HepG2 (cell line): Measurements from ENCODE around the gene KIAA1755. TPM values are rescaled to one million over a fixed set of nuclear protein-coding genes. Genes with fewer than 3 reads are reported as not detected.
A peak's percentile ranks its signal among the peaks of the same experiment; 100 is the strongest.

ENCODE experiments used
- ATAC-seq: fragments of 200-7000 bp; cut with Tn5 transposase; 3 replicates; pipeline ENCODE4 v1.9.1; 2020; ENCODE audit warnings: mild to moderate bottlenecking, moderate library complexity
- BruUV-seq: library from RNA; stranded (reverse); fragments of 400-500 nt; replicated peaks from 2 replicates; lab custom pipeline; 2021; lab: Mats Ljungman, UMichigan
- CTCF ChIA-PET: fragments of 300-600 bp; formaldehyde crosslinking; extraction: SDS; loops from one replicate; lab custom pipeline; 2021; ENCODE audit warnings: low total read pairs, inconsistent platforms, low intra/inter-chr PET ratio; lab: Yijun Ruan, JAX
- POLR2A ChIA-PET: fragments of 350-600 bp; sonication (Branson Sonifier 250); formaldehyde crosslinking; loops from one replicate; lab custom pipeline; 2020; ENCODE audit warnings: antibody characterized with exemption, inconsistent platforms; lab: Yijun Ruan, JAX
- DNase-seq: peaks from one replicate; pipeline ENCODE4 v3.0.0-alpha.2; 2015; ENCODE audit warnings: low spot score
- FAIRE-seq: peaks from 3 replicates; lab custom pipeline; 2011; peaks lifted over from hg19 to GRCh38; lab: Jason Lieb, UNC
- H2AFZ ChIP-seq: one replicate; pipeline ENCODE4 v1.6.1; 2011; ENCODE audit warnings: low read length, inconsistent platforms
- H3K27ac ChIP-seq: fragments of 300-600 bp; 3 replicates; pipeline ENCODE4 v1.8.0; 2011; ENCODE audit warnings: mixed run types, mild to moderate bottlenecking, mixed read lengths, low read length, inconsistent platforms; ENCODE audit not compliant: insufficient read depth; ENCODE audit errors: extremely low read length
- H3K27me3 ChIP-seq, 2 experiments: fragments of 200-600 bp in 1 of 2; 2 replicates in 1 of 2; 3 replicates in 1 of 2; pipeline versions ENCODE4 v1.6.0 to v1.8.0; 2011; ENCODE audit warnings: low read length in 2 of 2, mild to moderate bottlenecking in 2 of 2, moderate library complexity in 2 of 2, inconsistent platforms in 1 of 2; ENCODE audit not compliant: insufficient read depth in 2 of 2, control insufficient read depth in 1 of 2
- H3K36me3 ChIP-seq, 2 experiments: fragments of 200-600 bp in 1 of 2; replicated peaks in 1 of 2; 2 replicates in 1 of 2; 3 replicates in 1 of 2; pipeline versions ENCODE4 v1.5.1 to v1.8.0; 2011; ENCODE audit warnings: low read length in 2 of 2, inconsistent platforms in 1 of 2; ENCODE audit not compliant: insufficient read depth in 2 of 2, control insufficient read depth in 1 of 2
- H3K4me1 ChIP-seq: 2 replicates; pipeline ENCODE4 v1.5.1; 2012; ENCODE audit warnings: low read length, inconsistent platforms; ENCODE audit not compliant: insufficient read depth
- H3K4me2 ChIP-seq: 2 replicates; pipeline ENCODE4 v1.6.0; 2011; ENCODE audit warnings: low read depth, low read length, inconsistent platforms
- H3K4me3 ChIP-seq, 3 experiments: fragments of 200-600 bp in 1 of 3; sonication (generic), shearing (Covaris generic) in 1 of 3; replicated peaks in 1 of 3; 2 replicates each; pipeline ENCODE4 v1.5.1; 2011 to 2016; ENCODE audit warnings: low read length in 3 of 3, inconsistent platforms in 2 of 3, low read depth in 2 of 3, mild to moderate bottlenecking in 2 of 3, control low read depth in 1 of 3, mixed read lengths in 1 of 3; ENCODE audit not compliant: insufficient read depth in 1 of 3
- H3K79me2 ChIP-seq: one replicate; pipeline ENCODE4 v1.6.1; 2011; ENCODE audit warnings: low read length, inconsistent platforms; ENCODE audit not compliant: insufficient read depth
- H3K9ac ChIP-seq: 2 replicates; pipeline ENCODE4 v1.6.0; 2011; ENCODE audit warnings: mild to moderate bottlenecking, low read depth, low read length, inconsistent platforms; ENCODE audit not compliant: insufficient read depth
- H3K9me3 ChIP-seq: 2 replicates; pipeline ENCODE4 v1.5.1; 2012; ENCODE audit warnings: mild to moderate bottlenecking, low read length
- H4K20me1 ChIP-seq: 2 replicates; pipeline ENCODE4 v1.6.0; 2011; ENCODE audit warnings: inconsistent platforms, mild to moderate bottlenecking, low read length, moderate library complexity; ENCODE audit not compliant: insufficient read depth
- GATAD1 ChIP-seq: IDR thresholded peaks from 2 replicates; pipeline ENCODE4 v1.6.1; 2016; ENCODE audit warnings: missing genetic modification reagents, missing compliant biosample characterization
- GRHL1 ChIP-seq: sonication (generic); formaldehyde crosslinking; conservative IDR thresholded peaks from 2 replicates; pipeline ENCODE4 v1.8.0; 2022; ENCODE audit warnings: missing genetic modification reagents
- MAFK ChIP-seq, 2 experiments: IDR thresholded peaks in 1 of 2; conservative IDR thresholded peaks in 1 of 2; 2 replicates each; pipeline ENCODE4 v1.6.1; 2011; ENCODE audit warnings: improper control_type of control experiment in 2 of 2, low read length in 2 of 2
- NFE2L2 ChIP-seq: fragments of 150-350 bp; IDR thresholded peaks from 2 replicates; pipeline ENCODE4 v1.6.1; 2014; ENCODE audit warnings: low read length
- UBTF ChIP-seq: sonication (generic); formaldehyde crosslinking; IDR thresholded peaks from 2 replicates; pipeline ENCODE4 v1.4.0; 2020; ENCODE audit warnings: mild to moderate bottlenecking, missing genetic modification reagents
- ZBTB14 ChIP-seq: sonication (generic); formaldehyde crosslinking; IDR thresholded peaks from 2 replicates; pipeline ENCODE4 v1.4.0; 2020; ENCODE audit warnings: missing genetic modification reagents
- ZBTB33 ChIP-seq: sonication (generic); formaldehyde crosslinking; IDR thresholded peaks from 2 replicates; pipeline ENCODE4 v1.4.0; 2020; ENCODE audit warnings: missing genetic modification reagents
- ZNF737 ChIP-seq: sonication (generic); formaldehyde crosslinking; IDR thresholded peaks from 2 replicates; pipeline ENCODE4 v1.5.0; 2020; ENCODE audit warnings: missing genetic modification reagents, mild to moderate bottlenecking, borderline replicate concordance
- WGBS: methylation state at CpG from one replicate; pipeline ENCODE4 v1.1.6; 2017; ENCODE audit warnings: low lambda C conversion rate; 5-methylcytosine and 5-hydroxymethylcytosine counted together
- in situ Hi-C: cut with HindIII; loops from 2 replicates; pipeline ENCODE4 v1.10.0; 2017; ENCODE audit warnings: low pct_unique_long_range_greater_than_20kb; ENCODE audit not compliant: extremely low pct_ligation_motif_present
- intact Hi-C: fragments of 100-400 bp; cut with micrococcal nuclease; formaldehyde crosslinking; loops from one replicate; pipeline ENCODE4 v1.10.0; 2022; ENCODE audit not compliant: unreplicated experiment
- polyA plus RNA-seq, 8 experiments: library from polyadenylated mRNA; depleted of rRNA in 3 of 8; stranded (reverse) in 7 of 8; unstranded in 1 of 8; fragments of >200 nt; fragmentation: Illumina TruSeq in 4 of 8; extraction: Trizol in 4 of 8; gene quantifications; 2 replicates each; pipeline versions ENCODE4 v1.2.1 to v1.2.3, GENCODE V29; 2011 to 2016; ENCODE audit warnings: low read depth in 4 of 8, missing spikeins in 1 of 8, mixed read lengths in 1 of 8; ENCODE audit not compliant: insufficient read depth in 1 of 8
- total RNA-seq, 5 experiments: library from RNA; depleted of rRNA; stranded (reverse); fragments of >200 nt; fragmentation: Illumina TruSeq; extraction: Trizol; gene quantifications; 2 replicates each; pipeline ENCODE4 v1.2.3, GENCODE V29; 2016; ENCODE audit warnings: low read depth in 1 of 5

Gene KIAA1755
- total and polyA plus RNA-seq, 2 of the 13 experiments (the other 11 are each of a cell fraction or from before 2014, with no cell fraction given), result 0.04 TPM; not detected in 1

GRCh38 chr20:38295811-38296210 is 35.3 kb upstream of the KIAA1755 start (continued):
- TF ChIP-seq ZNF737 (no peak), GRHL1 (CRISPR knock-in tag) (no peak), GATAD1 (no peak), ZBTB14 (CRISPR knock-in tag) (no peak), UBTF (CRISPR knock-in tag) (no peak)
- TF ChIP-seq, all 625 proteins: peak for 0

- in situ Hi-C loops (no loop called here), intact Hi-C loops (loop anchor here (5.0 kb wide), 1 partner anchor 237 kb away; no protein-coding TSS in a partner anchor)
- WGBS, result 34% methylated on average over 8 of the region's 11 CpGs
- peaks cover 15% of the 10 kb centered on the region for H3K4me1 ChIP-seq
- H3K4me3 ChIP-seq, result no peak overlapping the region
- no peaks in the 10 kb centered on the region for H4K20me1 ChIP-seq
- no peak overlapping the region for H3K27ac ChIP-seq
- ATAC-seq, result no peak
- no peak overlapping the region for H2AFZ ChIP-seq
- FAIRE-seq, result no peak
- no peaks in the 10 kb centered on the region for H3K36me3 ChIP-seq
- ChIA-PET POLR2A (no interaction called here), CTCF (no interaction called here)
- peaks cover 2 to 20% of the 10 kb centered on the region in 2 experiments; a peak in 3 of 5 replicates for H3K27me3 ChIP-seq
- BruUV-seq, result no TSS peak
- TF ChIP-seq NFE2L2, result 0 out of 2 replicates have a peak, but pooled peaks have one; percentile 42
- 0 out of 4 replicates have a peak, but pooled peaks of 1 of the 2 experiments have one; percentile 6 for TF ChIP-seq MAFK (conservative IDR thresholded peaks at IDR 0.05 in 1 of 2, IDR thresholded peaks at IDR 0.05 in 1 of 2; ENCODE audit: low read length in 2 of 2)
- TF ChIP-seq ZBTB33 (CRISPR knock-in tag), result no peak
- no peak overlapping the region for H3K9ac ChIP-seq
- no peaks in the 10 kb centered on the region for H3K9me3 ChIP-seq
- H3K79me2 ChIP-seq, result no peaks in the 10 kb centered on the region
- DNase-seq, result no peak
- no peak overlapping the region for H3K4me2 ChIP-seq
These were observed 33.6 kb upstream of the KIAA1755 start for GRCh38 chr20:38294076-38294591.
